Mesothelial cell of epicardium (in vitro differentiated cells): ENCODE data around the gene GGT6. TPM values are rescaled to one million over a fixed set of nuclear protein-coding genes. Genes with fewer than 3 reads are reported as not detected.
A peak's percentile ranks its signal among the peaks of the same experiment; 100 is the strongest.
"Not testable (repeated sequence)": the region's sequence is repeated elsewhere in the genome, so short reads cannot be mapped to it uniquely, and the experiment has no call there.

Experiments
- DNase-seq, 2 experiments: peaks; one replicate each; pipeline ENCODE4 v3.0.0; 2021; ENCODE audit warnings: low spot score in 2 of 2; ENCODE audit not compliant: unreplicated experiment in 2 of 2
- H3K27ac Mint-ChIP-seq: 2 replicates; pipeline ENCODE4 v1.8.0; 2021; ENCODE audit warnings: mixed read lengths
- H3K27me3 Mint-ChIP-seq: 2 replicates; pipeline ENCODE4 v1.8.0; 2021; ENCODE audit warnings: low read depth, mixed read lengths
- H3K36me3 Mint-ChIP-seq: 2 replicates; pipeline ENCODE4 v1.8.0; 2021; ENCODE audit warnings: mixed read lengths
- H3K4me1 Mint-ChIP-seq: 2 replicates; pipeline ENCODE4 v1.8.0; 2021; ENCODE audit warnings: mixed read lengths
- H3K4me3 Mint-ChIP-seq: 2 replicates; pipeline ENCODE4 v1.8.0; 2021; ENCODE audit warnings: mild to moderate bottlenecking, moderate library complexity, mixed read lengths
- H3K9me3 Mint-ChIP-seq: 2 replicates; pipeline ENCODE4 v1.8.0; 2021; ENCODE audit warnings: mixed read lengths
- CTCF ChIP-seq: fragments of 200-600 bp; sonication (generic); IDR thresholded peaks from one replicate; pipeline ENCODE4 v1.5.0; 2021; ENCODE audit warnings: antibody characterized with exemption; ENCODE audit not compliant: unreplicated experiment
- total RNA-seq: library from RNA; stranded (reverse); gene quantifications from 3 replicates; pipeline ENCODE4 v1.2.1, GENCODE V29; 2021

The GGT6 gene
- 0.09 to 0.27 TPM (median 0.22 TPM) in 3 replicates for total RNA-seq

GRCh38 chr17:4560421-4560820 is at the start of gene GGT6:
Gene GGT6 (minus strand): TSS chr17:4560577. CDS start chr17:4560521, 56 bp downstream.
- no peaks in the 10 kb centered on the region for H3K36me3 Mint-ChIP-seq
- H3K27me3 Mint-ChIP-seq: no peaks in the 10 kb centered on the region
- H3K9me3 Mint-ChIP-seq: no peaks in the 10 kb centered on the region
- H3K27ac Mint-ChIP-seq: no peak within 1 kb of the TSS
- TF ChIP-seq CTCF: no peak
- no peak for DNase-seq
- H3K4me1 Mint-ChIP-seq: peaks cover 28% of the 10 kb centered on the region
- H3K4me3 Mint-ChIP-seq: no peak within 1 kb of the TSS

GRCh38 chr17:4610162-4610561 is 49.8 kb upstream of the GGT6 start:
- DNase-seq: no peak
- no peak for TF ChIP-seq CTCF
- Mint-ChIP-seq H3K4me3 (no peak overlapping the region), H3K27ac (peak overlapping the region; percentile 98), H3K36me3 (peaks cover 17% of the 10 kb centered on the region), H3K9me3 (no peaks in the 10 kb centered on the region), H3K27me3 (no peaks in the 10 kb centered on the region), H3K4me1 (peaks cover 61% of the 10 kb centered on the region)

DNA sequence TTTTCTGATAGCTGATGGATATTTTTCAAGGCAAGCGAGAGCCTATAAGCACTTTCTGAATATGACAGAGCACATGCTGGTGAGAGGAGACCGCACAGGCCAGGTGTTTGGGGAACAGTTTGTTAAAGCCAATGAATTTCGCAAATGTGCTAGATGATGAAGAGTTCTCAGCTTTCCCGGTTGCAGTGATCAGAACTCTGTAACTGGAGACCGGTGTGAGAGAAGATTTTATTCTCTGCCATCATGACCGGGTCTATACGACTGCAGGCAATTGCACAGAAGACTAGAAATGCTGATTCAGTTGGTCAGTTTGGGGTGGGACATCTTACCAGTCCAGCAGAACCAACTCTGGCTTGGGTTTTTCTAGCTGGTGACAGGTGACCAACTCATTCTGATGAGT is 49.4 kb upstream of the GGT6 start:
- no peaks in the 10 kb centered on the region for H3K27me3 Mint-ChIP-seq
- peaks cover 63% of the 10 kb centered on the region for H3K4me1 Mint-ChIP-seq
- no peak for TF ChIP-seq CTCF
- H3K27ac Mint-ChIP-seq: peak overlapping the region; percentile 98
- H3K4me3 Mint-ChIP-seq: no peak overlapping the region
- H3K36me3 Mint-ChIP-seq: peaks cover 17% of the 10 kb centered on the region
- no peak for DNase-seq
- H3K9me3 Mint-ChIP-seq: no peaks in the 10 kb centered on the region

DNA sequence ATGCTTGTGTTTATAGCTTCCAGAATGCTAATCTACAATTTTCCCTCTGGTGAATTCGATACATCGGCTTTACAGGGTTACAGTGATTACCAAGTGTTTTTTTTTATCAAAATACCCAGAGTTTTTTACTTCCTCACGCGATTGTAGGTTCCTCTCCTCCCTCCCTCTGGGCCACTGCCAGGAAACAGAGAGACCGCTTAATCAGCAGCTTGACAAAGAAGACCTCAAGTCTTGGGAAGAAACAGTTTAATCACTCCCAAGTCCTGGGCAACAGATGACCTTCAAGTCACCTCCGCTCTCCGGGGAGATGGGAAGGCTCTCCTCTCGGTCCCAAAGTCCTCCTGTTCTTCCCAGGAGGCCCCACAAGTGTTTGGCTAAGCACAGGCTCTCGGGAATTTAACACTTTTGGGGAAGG is 47.4 kb upstream of the GGT6 start:
- Mint-ChIP-seq H3K36me3 (peaks cover 21% of the 10 kb centered on the region), H3K9me3 (no peaks in the 10 kb centered on the region), H3K27me3 (no peaks in the 10 kb centered on the region), H3K4me3 (peak overlapping the region; percentile 32), H3K27ac (peak overlapping the region; percentile 98), H3K4me1 (peaks cover 78% of the 10 kb centered on the region)
- TF ChIP-seq CTCF: no peak
- DNase-seq: peak in 1 of 2 experiments; percentile 71

GRCh38 chr17:4607261-4607741 is 46.9 kb upstream of the GGT6 start:
- DNase-seq: no peak
- Mint-ChIP-seq H3K36me3 (peaks cover 21% of the 10 kb centered on the region), H3K27me3 (no peaks in the 10 kb centered on the region), H3K4me1 (peaks cover 74% of the 10 kb centered on the region), H3K9me3 (no peaks in the 10 kb centered on the region), H3K27ac (peak overlapping the region; percentile 98), H3K4me3 (peak overlapping the region; percentile 32)
- TF ChIP-seq CTCF: no peak

DNA sequence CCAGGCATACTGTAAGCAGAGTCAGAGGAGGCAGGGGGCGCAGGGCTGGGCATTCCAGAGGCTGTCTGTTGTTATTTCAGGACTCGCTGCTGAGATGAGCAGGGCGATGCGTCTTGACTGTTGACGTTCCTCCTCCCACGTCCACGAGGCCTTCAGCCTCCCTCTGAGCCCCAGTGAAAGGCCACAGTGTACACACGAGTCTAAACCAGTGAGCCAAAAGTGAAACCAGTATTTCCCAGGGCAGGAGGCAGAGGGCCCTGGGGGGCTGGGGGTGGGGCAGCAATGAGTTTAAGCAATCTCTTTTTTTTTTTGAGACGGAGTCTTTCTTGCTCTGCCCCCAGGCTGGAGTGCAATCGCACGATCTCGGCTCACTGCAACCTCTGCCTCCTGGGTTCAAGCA is 45.4 kb upstream of the GGT6 start:
- no peak for DNase-seq
- peak overlapping the region; percentile 97 for H3K27ac Mint-ChIP-seq
- peaks cover 28% of the 10 kb centered on the region for H3K36me3 Mint-ChIP-seq
- no peak for TF ChIP-seq CTCF
- peaks cover 73% of the 10 kb centered on the region for H3K4me1 Mint-ChIP-seq
- no peaks in the 10 kb centered on the region for H3K27me3 Mint-ChIP-seq
- no peaks in the 10 kb centered on the region for H3K9me3 Mint-ChIP-seq
- no peak overlapping the region for H3K4me3 Mint-ChIP-seq

- DNase-seq, H3K27me3 Mint-ChIP-seq, H3K4me3 Mint-ChIP-seq, H3K9me3 Mint-ChIP-seq: not testable (repeated sequence)
- H3K4me1 Mint-ChIP-seq: peaks cover 73% of the 10 kb centered on the region
- H3K36me3 Mint-ChIP-seq: peaks cover 29% of the 10 kb centered on the region
- peak overlapping the region; percentile 97 for H3K27ac Mint-ChIP-seq
These were observed 44.4 kb upstream of the GGT6 start for GRCh38 chr17:4604736-4605135.
